IMR-90 (cell line): ENCODE data around the gene NT5C3A. TPM values are rescaled to one million over a fixed set of nuclear protein-coding genes. Genes with fewer than 3 reads are reported as not detected.

Experiments used
- ATAC-seq: fragments of 200-7000 bp; cut with Tn5 transposase; 2 replicates; pipeline ENCODE4 v1.9.1; 2020; ENCODE audit warnings: low read depth, mild to moderate bottlenecking, moderate library complexity
- BruUV-seq: library from RNA; stranded (reverse); fragments of 400-500 nt; replicated peaks from 2 replicates; lab custom pipeline; 2021; lab: Mats Ljungman, UMichigan
- CTCF ChIA-PET: fragments of 300-600 bp; formaldehyde crosslinking; extraction: SDS; loops from one replicate; lab custom pipeline; 2021; ENCODE audit warnings: antibody characterized with exemption; lab: Yijun Ruan, JAX
- POLR2A ChIA-PET: fragments of 300-600 bp; sonication (Branson Sonifier 250); formaldehyde crosslinking; loops from one replicate; lab custom pipeline; 2022; ENCODE audit warnings: antibody characterized with exemption; ENCODE audit not compliant: unreplicated experiment; lab: Charles Lee
- DNase-seq: peaks from one replicate; pipeline ENCODE4 v3.0.0; 2013
- H2AFZ ChIP-seq: replicated peaks from 2 replicates; pipeline ENCODE3; 2013; ENCODE audit warnings: low read length, mild to moderate bottlenecking; ENCODE audit not compliant: poor library complexity
- H2AK5ac ChIP-seq: 2 replicates; pipeline ENCODE4 v1.6.1; 2013; ENCODE audit warnings: low read depth, low read length, inconsistent platforms
- H2AK9ac ChIP-seq: replicated peaks from 2 replicates; pipeline ENCODE3; 2013; ENCODE audit warnings: mild to moderate bottlenecking, low read depth, low read length, moderate library complexity; ENCODE audit not compliant: poor library complexity
- H2BK120ac ChIP-seq: 2 replicates; pipeline ENCODE4 v1.6.1; 2013; ENCODE audit warnings: low read depth, low read length, inconsistent platforms
- H2BK15ac ChIP-seq: 3 replicates; pipeline ENCODE4 v1.6.1; 2013; ENCODE audit warnings: low read depth, low read length, inconsistent platforms
- H2BK20ac ChIP-seq: 2 replicates; pipeline ENCODE4 v1.6.1; 2013; ENCODE audit warnings: low read depth, mild to moderate bottlenecking, inconsistent platforms, low read length, moderate library complexity
- H2BK5ac ChIP-seq: 2 replicates; pipeline ENCODE4 v1.6.1; 2013; ENCODE audit warnings: mild to moderate bottlenecking, low read depth, low read length, inconsistent platforms; ENCODE audit not compliant: poor library complexity, severe bottlenecking
- H3K14ac ChIP-seq: replicated peaks from 2 replicates; pipeline ENCODE4 v1.6.1; 2013; ENCODE audit warnings: low read depth, low read length, inconsistent platforms
- H3K18ac ChIP-seq: 2 replicates; pipeline ENCODE4 v1.6.1; 2013; ENCODE audit warnings: low read depth, low read length, control low read depth
- H3K23ac ChIP-seq: 2 replicates; pipeline ENCODE4 v1.6.1; 2013; ENCODE audit warnings: low read depth, low read length, inconsistent platforms
- H3K27ac ChIP-seq: 2 replicates; pipeline ENCODE4 v1.5.1; 2013; ENCODE audit warnings: mild to moderate bottlenecking, control low read depth, low read length; ENCODE audit not compliant: insufficient read depth
- H3K27me3 ChIP-seq: 2 replicates; pipeline ENCODE4 v1.6.1; 2013; ENCODE audit warnings: low read length; ENCODE audit not compliant: control insufficient read depth, insufficient read depth
- H3K36me3 ChIP-seq: 2 replicates; pipeline ENCODE4 v1.6.1; 2013; ENCODE audit warnings: low read length, mixed read lengths; ENCODE audit not compliant: control insufficient read depth, insufficient read depth
- H3K4ac ChIP-seq: 2 replicates; pipeline ENCODE4 v1.6.1; 2013; ENCODE audit warnings: low read depth, low read length, inconsistent platforms
- H3K4me1 ChIP-seq: 2 replicates; pipeline ENCODE4 v1.6.1; 2013; ENCODE audit warnings: low read length, mixed read lengths; ENCODE audit not compliant: control insufficient read depth, insufficient read depth
- H3K4me2 ChIP-seq: 2 replicates; pipeline ENCODE4 v1.6.1; 2013; ENCODE audit warnings: low read depth, mild to moderate bottlenecking, control low read depth, low read length, moderate library complexity
- H3K4me3 ChIP-seq: 2 replicates; pipeline ENCODE4 v1.5.1; 2013; ENCODE audit warnings: low read depth, mild to moderate bottlenecking, control low read depth, low read length, moderate library complexity; ENCODE audit not compliant: insufficient read depth
- H3K56ac ChIP-seq: 2 replicates; pipeline ENCODE4 v1.6.1; 2013; ENCODE audit warnings: low read length, inconsistent platforms; ENCODE audit not compliant: insufficient read depth; ENCODE audit errors: extremely low read depth
- H3K79me1 ChIP-seq, 2 experiments: 2 replicates each; pipeline ENCODE4 v1.6.1; 2013; ENCODE audit warnings: low read length in 2 of 2, inconsistent platforms in 1 of 2, low read depth in 1 of 2
- H3K9ac ChIP-seq: 2 replicates; pipeline ENCODE4 v1.6.1; 2013; ENCODE audit warnings: low read depth, low read length, control low read depth
- H3K9me1 ChIP-seq: 2 replicates; pipeline ENCODE4 v1.6.1; 2013; ENCODE audit warnings: low read length, inconsistent platforms; ENCODE audit not compliant: insufficient read depth
- H3K9me3 ChIP-seq: 2 replicates; pipeline ENCODE4 v1.6.1; 2013; ENCODE audit warnings: low read length; ENCODE audit not compliant: control insufficient read depth, insufficient read depth
- H4K20me1 ChIP-seq: 2 replicates; pipeline ENCODE4 v1.6.1; 2013; ENCODE audit warnings: low read length, inconsistent platforms; ENCODE audit not compliant: insufficient read depth
- H4K5ac ChIP-seq: 2 replicates; pipeline ENCODE4 v1.6.1; 2013; ENCODE audit warnings: mild to moderate bottlenecking, low read depth, low read length, control low read depth
- H4K8ac ChIP-seq, 2 experiments: 2 replicates each; pipeline ENCODE4 v1.6.1; 2013; ENCODE audit warnings: low read depth in 2 of 2, low read length in 2 of 2, control low read depth in 1 of 2, inconsistent platforms in 1 of 2
- H4K91ac ChIP-seq: 2 replicates; pipeline ENCODE4 v1.6.1; 2013; ENCODE audit warnings: low read depth, low read length, inconsistent platforms; ENCODE audit not compliant: insufficient read depth
- BHLHE40 ChIP-seq: fragments of 150-350 bp; IDR thresholded peaks from 2 replicates; pipeline ENCODE4 v1.6.1; 2016; ENCODE audit warnings: mild to moderate bottlenecking, low read depth, low read length
- CEBPB ChIP-seq: IDR thresholded peaks from 2 replicates; pipeline ENCODE4 v1.6.1; 2012; ENCODE audit warnings: low read depth, low read length, improper control_type of control experiment
- CHD1 ChIP-seq: IDR thresholded peaks from 2 replicates; pipeline ENCODE4 v1.6.1; 2012; ENCODE audit warnings: low read depth, low read length, improper control_type of control experiment
- CTCF ChIP-seq: conservative IDR thresholded peaks from 2 replicates; pipeline ENCODE4 v1.5.1; 2012; ENCODE audit warnings: mild to moderate bottlenecking, low read depth, low read length, improper control_type of control experiment
- ELK1 ChIP-seq: fragments of 150-350 bp; IDR thresholded peaks from 2 replicates; pipeline ENCODE4 v1.6.1; 2016; ENCODE audit warnings: low read depth, mild to moderate bottlenecking, low read length, moderate library complexity, borderline replicate concordance
- FOS ChIP-seq: fragments of 150-350 bp; IDR thresholded peaks from 2 replicates; pipeline ENCODE4 v1.6.1; 2016; ENCODE audit warnings: low read depth, low read length
- MAFK ChIP-seq: IDR thresholded peaks from 2 replicates; pipeline ENCODE4 v1.6.1; 2012; ENCODE audit warnings: low read depth, low read length, improper control_type of control experiment
- MAZ ChIP-seq: IDR thresholded peaks from 2 replicates; pipeline ENCODE4 v1.6.1; 2012; ENCODE audit warnings: low read depth, mild to moderate bottlenecking, low read length, improper control_type of control experiment, moderate library complexity, borderline replicate concordance
- MXI1 ChIP-seq: IDR thresholded peaks from 2 replicates; pipeline ENCODE4 v1.6.1; 2012; ENCODE audit warnings: low read depth, mild to moderate bottlenecking, low read length, moderate library complexity, borderline replicate concordance
- NFE2L2 ChIP-seq: fragments of 150-350 bp; IDR thresholded peaks from 2 replicates; pipeline ENCODE4 v1.6.1; 2016; ENCODE audit warnings: low read depth, mild to moderate bottlenecking, low read length
- POLR2A ChIP-seq: IDR thresholded peaks from 2 replicates; pipeline ENCODE4 v1.6.1; 2012; ENCODE audit warnings: mild to moderate bottlenecking, low read depth, low read length
- RAD21 ChIP-seq: IDR thresholded peaks from 2 replicates; pipeline ENCODE4 v1.6.1; 2012; ENCODE audit warnings: low read length, improper control_type of control experiment
- RCOR1 ChIP-seq: IDR thresholded peaks from 2 replicates; pipeline ENCODE4 v1.6.1; 2012; ENCODE audit warnings: mild to moderate bottlenecking, low read length, improper control_type of control experiment; ENCODE audit not compliant: insufficient replicate concordance
- RFX5 ChIP-seq: IDR thresholded peaks from 2 replicates; pipeline ENCODE4 v1.8.0; 2012; ENCODE audit warnings: low read depth, mild to moderate bottlenecking, low read length, moderate library complexity
- SMC3 ChIP-seq: fragments of 150-350 bp; IDR thresholded peaks from 2 replicates; pipeline ENCODE4 v1.6.1; 2016; ENCODE audit warnings: low read depth, mild to moderate bottlenecking, antibody characterized with exemption, low read length, moderate library complexity
- USF2 ChIP-seq: fragments of 150-350 bp; IDR thresholded peaks from 2 replicates; pipeline ENCODE4 v1.6.1; 2017; ENCODE audit warnings: mild to moderate bottlenecking, antibody characterized with exemption, low read length, low read depth
- WGBS, 2 experiments: methylation state at CpG; one replicate each; pipeline versions ENCODE4 v1.1.5 to v1.1.7; 2013; ENCODE audit warnings: missing lambda C conversion rate in 2 of 2; ENCODE audit not compliant: insufficient read length in 1 of 2; ENCODE audit errors: extremely low coverage in 2 of 2; 5-methylcytosine and 5-hydroxymethylcytosine counted together
- dilution Hi-C: fragments of 300-500 bp; cut with HindIII; formaldehyde crosslinking; loops from one replicate; pipeline ENCODE4 v1.14.3; 2018; ENCODE audit warnings: low sequenced_read_pairs; ENCODE audit not compliant: unreplicated experiment
- in situ Hi-C: fragments of 300-500 bp; cut with MboI; formaldehyde crosslinking; loops from 3 replicates; pipeline ENCODE4 v1.14.3; 2019; ENCODE audit warnings: low sequenced_read_pairs, inconsistent platforms, mixed read lengths
- intact Hi-C: fragments of 100-400 bp; cut with micrococcal nuclease; formaldehyde crosslinking; loops from 2 replicates; pipeline ENCODE4 v1.10.0; 2022
- polyA plus RNA-seq, 3 experiments: library from polyadenylated mRNA; depleted of rRNA; stranded (reverse); fragments of >200 nt; gene quantifications; 2 replicates each; pipeline ENCODE4 v1.2.3, GENCODE V29; 2012; ENCODE audit warnings: low replicate concordance in 1 of 3
- total RNA-seq: library from RNA; depleted of rRNA; stranded (reverse); fragments of >200 nt; gene quantifications from 2 replicates; pipeline ENCODE4 v1.2.3, GENCODE V29; 2012

The NT5C3A gene
- total and polyA plus RNA-seq, 2 of the 4 experiments (the other 2 are of a cell fraction): 11.3 to 12.2 TPM

GRCh38 chr7:33111614-33112013, 49.0 kb upstream of the NT5C3A start:
- in situ Hi-C loops (no loop called here), dilution Hi-C loops (no loop called here), intact Hi-C loops (no loop called here)
- H3K79me1 ChIP-seq: peaks cover 10 to 19% of the 10 kb centered on the region in 2 experiments; a peak in 3 of 4 replicates
- H3K4me2 ChIP-seq: no peak overlapping the region
- no peak overlapping the region for H3K23ac ChIP-seq
- DNase-seq: no peak
- H4K8ac ChIP-seq: no peak overlapping the region
- H2BK20ac ChIP-seq: no peak overlapping the region
- no peak overlapping the region for H3K14ac ChIP-seq
- no peaks in the 10 kb centered on the region for H3K9me3 ChIP-seq
- no peak overlapping the region for H3K9ac ChIP-seq
- TF ChIP-seq CHD1 (no peak), RFX5 (no peak), MAZ (no peak), NFE2L2 (no peak), SMC3 (no peak), BHLHE40 (no peak), RAD21 (no peak), USF2 (no peak), ELK1 (no peak), FOS (no peak), CTCF (no peak), CEBPB (no peak), MXI1 (no peak), POLR2A (no peak), RCOR1 (no peak), MAFK (no peak)
- 60% methylated on average over 1 of the region's 3 CpGs; no CpG with 5 or more reads in 1 of the 2 experiments for WGBS, 2 experiments
- no peak overlapping the region for H4K91ac ChIP-seq
- POLR2A ChIA-PET: no interaction called here
- H3K36me3 ChIP-seq: no peaks in the 10 kb centered on the region
- H4K5ac ChIP-seq: no peak overlapping the region
- H2AK5ac ChIP-seq: no peak overlapping the region
- BruUV-seq: no TSS peak
- no peak overlapping the region for H3K27ac ChIP-seq
- H3K18ac ChIP-seq: no peak overlapping the region
- no peak overlapping the region for H2AFZ ChIP-seq
- no peak overlapping the region for H2AK9ac ChIP-seq
- H3K4me3 ChIP-seq: no peak overlapping the region
- no peaks in the 10 kb centered on the region for H3K9me1 ChIP-seq
- H4K20me1 ChIP-seq: peaks cover 11% of the 10 kb centered on the region
- H3K4me1 ChIP-seq: peaks cover 6% of the 10 kb centered on the region
- CTCF ChIA-PET: no interaction called here
- no peak for ATAC-seq
- no peak overlapping the region for H3K56ac ChIP-seq
- H2BK5ac ChIP-seq: no peak overlapping the region
- H2BK15ac ChIP-seq: no peak overlapping the region; the same call in 2 of the 3 replicates
- H3K27me3 ChIP-seq: peaks cover 6% of the 10 kb centered on the region
- no peak overlapping the region for H3K4ac ChIP-seq
- no peak overlapping the region for H2BK120ac ChIP-seq
